HepG2 (cell line): ENCODE data around the gene MOCS1. TPM values are rescaled to one million over a fixed set of nuclear protein-coding genes. Genes with fewer than 3 reads are reported as not detected.
A peak's percentile ranks its signal among the peaks of the same experiment; 100 is the strongest.

Experiments used
- BCL6 ChIP-seq: IDR thresholded peaks from 2 replicates; pipeline ENCODE4 v1.6.1; 2016; ENCODE audit warnings: missing genetic modification reagents, missing compliant biosample characterization
- DMTF1 ChIP-seq: sonication (generic); formaldehyde crosslinking; IDR thresholded peaks from 2 replicates; pipeline ENCODE4 v1.4.0; 2020; ENCODE audit warnings: mild to moderate bottlenecking, missing genetic modification reagents
- EHMT2 ChIP-seq: fragments of 200-600 bp; sonication (generic); IDR thresholded peaks from 2 replicates; pipeline ENCODE4 v1.7.0; 2017; ENCODE audit warnings: antibody characterized with exemption, low read depth, low read length, borderline replicate concordance
- GRHL1 ChIP-seq: sonication (generic); formaldehyde crosslinking; conservative IDR thresholded peaks from 2 replicates; pipeline ENCODE4 v1.8.0; 2022; ENCODE audit warnings: missing genetic modification reagents
- HNRNPK ChIP-seq: fragments of 200-400 bp; formaldehyde crosslinking; IDR thresholded peaks from 2 replicates; pipeline ENCODE4 v1.6.1; 2018; ENCODE audit warnings: low read length, low read depth, moderate library complexity, mild to moderate bottlenecking; ENCODE audit not compliant: poor library complexity, severe bottlenecking
- KDM5A ChIP-seq: fragments of 200-600 bp; sonication (generic); IDR thresholded peaks from 2 replicates; pipeline ENCODE4 v1.7.0; 2018; ENCODE audit warnings: antibody characterized with exemption, mild to moderate bottlenecking, low read length, borderline replicate concordance
- MTF2 ChIP-seq: sonication (generic); formaldehyde crosslinking; IDR thresholded peaks from 2 replicates; pipeline ENCODE4 v1.5.0; 2020; ENCODE audit warnings: missing genetic modification reagents, borderline replicate concordance
- NAIF1 ChIP-seq: sonication (generic); formaldehyde crosslinking; IDR thresholded peaks from 2 replicates; pipeline ENCODE4 v1.5.0; 2020; ENCODE audit warnings: mild to moderate bottlenecking, missing genetic modification reagents, borderline replicate concordance
- NR2C2 ChIP-seq: sonication (generic); formaldehyde crosslinking; IDR thresholded peaks from 2 replicates; pipeline ENCODE4 v1.4.0; 2020; ENCODE audit warnings: missing genetic modification reagents, mild to moderate bottlenecking, moderate library complexity, borderline replicate concordance
- SP140L ChIP-seq: sonication (generic); formaldehyde crosslinking; IDR thresholded peaks from 2 replicates; pipeline ENCODE4 v1.4.0; 2020; ENCODE audit warnings: missing genetic modification reagents, borderline replicate concordance
- TAF15 ChIP-seq: fragments of 200-400 bp; formaldehyde crosslinking; IDR thresholded peaks from one replicate; pipeline ENCODE4 v1.6.1; 2018; ENCODE audit warnings: mild to moderate bottlenecking, low read depth, low read length; ENCODE audit not compliant: poor library complexity, severe bottlenecking
- TARDBP ChIP-seq: sonication (generic); formaldehyde crosslinking; IDR thresholded peaks from 2 replicates; pipeline ENCODE4 v1.8.0; 2022; ENCODE audit warnings: mild to moderate bottlenecking, missing genetic modification reagents
- U2AF1 ChIP-seq: fragments of 200-400 bp; formaldehyde crosslinking; optimal IDR thresholded peaks from 2 replicates; pipeline ENCODE3; 2017; ENCODE audit warnings: mild to moderate bottlenecking, low read depth, low read length
- ZBTB8A ChIP-seq: sonication (generic); formaldehyde crosslinking; IDR thresholded peaks from 2 replicates; pipeline ENCODE4 v1.4.0; 2020; ENCODE audit warnings: mild to moderate bottlenecking, low read depth, missing genetic modification reagents, borderline replicate concordance
- ZEB1 ChIP-seq: IDR thresholded peaks from 2 replicates; pipeline ENCODE4 v1.6.1; 2012; ENCODE audit warnings: mild to moderate bottlenecking, low read depth, inconsistent platforms; ENCODE audit not compliant: insufficient replicate concordance
- ZNF225 ChIP-seq: sonication (generic); formaldehyde crosslinking; IDR thresholded peaks from 2 replicates; pipeline ENCODE4 v1.4.0; 2020; ENCODE audit warnings: mild to moderate bottlenecking, missing genetic modification reagents
- ZNF264 ChIP-seq: sonication (generic); formaldehyde crosslinking; IDR thresholded peaks from 2 replicates; pipeline ENCODE4 v1.4.0; 2020; ENCODE audit warnings: missing genetic modification reagents
- ZNF326 ChIP-seq: sonication (generic); formaldehyde crosslinking; IDR thresholded peaks from 2 replicates; pipeline ENCODE4 v1.4.0; 2020; ENCODE audit warnings: missing genetic modification reagents, borderline replicate concordance
- ZNF687 ChIP-seq: sonication (generic); formaldehyde crosslinking; IDR thresholded peaks from 2 replicates; pipeline ENCODE4 v1.5.1; 2020; ENCODE audit warnings: mild to moderate bottlenecking, missing genetic modification reagents, moderate library complexity
- ZSCAN31 ChIP-seq: sonication (generic); formaldehyde crosslinking; IDR thresholded peaks from 2 replicates; pipeline ENCODE4 v1.5.0; 2020; ENCODE audit warnings: low read depth, mild to moderate bottlenecking, missing genetic modification reagents
- ZZZ3 ChIP-seq: sonication (generic); formaldehyde crosslinking; IDR thresholded peaks from 2 replicates; pipeline ENCODE4 v1.4.0; 2020; ENCODE audit warnings: missing genetic modification reagents, mild to moderate bottlenecking, borderline replicate concordance
- polyA plus RNA-seq, 8 experiments: library from polyadenylated mRNA; depleted of rRNA in 3 of 8; stranded (reverse) in 7 of 8; unstranded in 1 of 8; fragments of >200 nt; fragmentation: Illumina TruSeq in 4 of 8; extraction: Trizol in 4 of 8; gene quantifications; 2 replicates each; pipeline versions ENCODE4 v1.2.1 to v1.2.3, GENCODE V29; 2011 to 2016; ENCODE audit warnings: low read depth in 4 of 8, missing spikeins in 1 of 8, mixed read lengths in 1 of 8; ENCODE audit not compliant: insufficient read depth in 1 of 8
- total RNA-seq, 5 experiments: library from RNA; depleted of rRNA; stranded (reverse); fragments of >200 nt; fragmentation: Illumina TruSeq; extraction: Trizol; gene quantifications; 2 replicates each; pipeline ENCODE4 v1.2.3, GENCODE V29; 2016; ENCODE audit warnings: low read depth in 1 of 5

MOCS1 gene
- total and polyA plus RNA-seq, 2 of the 13 experiments (the other 11 are each of a cell fraction or from before 2014, with no cell fraction given), result 5.3 to 11.7 TPM

GRCh38 chr6:39934131-39934757 lies at the start of gene MOCS1 (continued):
- TF ChIP-seq NAIF1 (CRISPR knock-in tag) (no peak), BCL6 (CRISPR knock-in tag) (no peak), ZNF225 (CRISPR knock-in tag) (no peak), ZEB1 (no peak), GRHL1 (CRISPR knock-in tag) (no peak), NR2C2 (peak; percentile 96), U2AF1 (no peak), TAF15 (peak; percentile 42), ZNF687 (CRISPR knock-in tag) (peak; percentile 82), ZZZ3 (no peak), ZNF264 (no peak), KDM5A (no peak), EHMT2 (no peak), TARDBP (CRISPR knock-in tag) (no peak), MTF2 (peak; percentile 86; the same call in 1 of the 2 replicates), HNRNPK (peak; percentile 71), DMTF1 (CRISPR knock-in tag) (no peak), ZNF326 (no peak), ZSCAN31 (CRISPR knock-in tag) (peak; percentile 70), SP140L (CRISPR knock-in tag) (no peak), ZBTB8A (no peak)
